HG02571 (cell line): ENCODE results near the gene TROAP.
"Not testable (repeated sequence)": the region's sequence is repeated elsewhere in the genome, so short reads cannot be mapped to it uniquely, and the experiment has no call there.

Experiments
- ATAC-seq: cut with Tn5 transposase; IDR thresholded peaks from one replicate; pipeline ENCODE4 v1.9.1; 2021; ENCODE audit warnings: mild to moderate bottlenecking, moderate library complexity; ENCODE audit not compliant: unreplicated experiment

The TROAP gene

GRCh38 chr12:49366096-49366651, 43.1 kb downstream of the TROAP start:
- peak; percentile 11 for ATAC-seq

GRCh38 chr12:49366652-49367380, 43.8 kb downstream of the TROAP start:
- ATAC-seq, result peak; percentile 59

- no peak for ATAC-seq
Observed at GRCh38 chr12:49367381-49368239, 44.6 kb downstream of the TROAP start, which contains the start of gene SPATS2. SPATS2 (plus strand) TSS chr12:49367462; CDS start chr12:49461013, 93,551 bp downstream.

GRCh38 chr12:49368240-49368600, 45.2 kb downstream of the TROAP start:
- no peak for ATAC-seq

- ATAC-seq, result peak; percentile 48
Observed at GRCh38 chr12:49369411-49370145, 46.5 kb downstream of the TROAP start.

- ATAC-seq, result no peak
Observed at GRCh38 chr12:49370539-49370938, 47.5 kb downstream of the TROAP start.

GRCh38 chr12:49375406-49375805, 52.4 kb downstream of the TROAP start:
- no peak for ATAC-seq

GRCh38 chr12:49377386-49377785, 54.3 kb downstream of the TROAP start:
- ATAC-seq, result no peak

- ATAC-seq, result not testable (repeated sequence)
Observed at GRCh38 chr12:49380184-49380583, 57.1 kb downstream of the TROAP start.
